B cell (primary cell): Measurements from ENCODE around the gene MEAF6.

ENCODE experiments used
- CTCF ChIP-seq: fragments of 200-600 bp; IDR thresholded peaks from one replicate; pipeline ENCODE4 v1.8.0; 2022; ENCODE audit warnings: antibody characterized with exemption, mild to moderate bottlenecking
- EZH2 ChIP-seq: IDR thresholded peaks from 2 replicates; pipeline ENCODE4 v1.6.1; 2012; ENCODE audit warnings: borderline replicate concordance, low read depth, mild to moderate bottlenecking, moderate library complexity, low read length; ENCODE audit not compliant: insufficient read depth, poor library complexity, severe bottlenecking

DNA sequence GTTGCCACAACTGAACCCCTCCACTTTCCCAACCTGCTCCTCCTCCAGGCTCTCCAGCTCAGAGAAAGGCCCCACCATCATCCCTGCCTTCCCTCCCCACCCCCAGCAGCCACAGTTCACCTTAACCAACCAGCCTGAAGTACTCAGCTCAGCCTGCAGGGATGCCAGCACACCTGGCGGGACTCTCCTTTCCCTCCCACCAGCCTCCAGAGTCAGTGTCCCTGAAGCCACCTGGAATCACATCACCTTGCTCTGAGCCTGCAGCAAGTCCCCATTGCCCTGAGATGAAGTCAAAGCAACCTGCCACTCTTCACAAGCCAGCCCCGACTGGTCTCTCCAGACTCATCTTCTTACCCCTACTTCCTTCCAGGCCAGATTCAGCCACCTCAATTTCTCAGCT lies 66.4 kb downstream of the MEAF6 start:
- no peak for TF ChIP-seq CTCF
- no peak for TF ChIP-seq EZH2
